ENCODE measurements around the gene DPH3. TPM values are rescaled to one million over a fixed set of nuclear protein-coding genes. Genes with fewer than 3 reads are reported as not detected.
"Not testable (repeated sequence)": the region's sequence is repeated elsewhere in the genome, so short reads cannot be mapped to it uniquely, and the experiment has no call there.

The DPH3 gene
- 29.6 and 30.5 TPM in 2 replicates for total RNA-seq

DNA sequence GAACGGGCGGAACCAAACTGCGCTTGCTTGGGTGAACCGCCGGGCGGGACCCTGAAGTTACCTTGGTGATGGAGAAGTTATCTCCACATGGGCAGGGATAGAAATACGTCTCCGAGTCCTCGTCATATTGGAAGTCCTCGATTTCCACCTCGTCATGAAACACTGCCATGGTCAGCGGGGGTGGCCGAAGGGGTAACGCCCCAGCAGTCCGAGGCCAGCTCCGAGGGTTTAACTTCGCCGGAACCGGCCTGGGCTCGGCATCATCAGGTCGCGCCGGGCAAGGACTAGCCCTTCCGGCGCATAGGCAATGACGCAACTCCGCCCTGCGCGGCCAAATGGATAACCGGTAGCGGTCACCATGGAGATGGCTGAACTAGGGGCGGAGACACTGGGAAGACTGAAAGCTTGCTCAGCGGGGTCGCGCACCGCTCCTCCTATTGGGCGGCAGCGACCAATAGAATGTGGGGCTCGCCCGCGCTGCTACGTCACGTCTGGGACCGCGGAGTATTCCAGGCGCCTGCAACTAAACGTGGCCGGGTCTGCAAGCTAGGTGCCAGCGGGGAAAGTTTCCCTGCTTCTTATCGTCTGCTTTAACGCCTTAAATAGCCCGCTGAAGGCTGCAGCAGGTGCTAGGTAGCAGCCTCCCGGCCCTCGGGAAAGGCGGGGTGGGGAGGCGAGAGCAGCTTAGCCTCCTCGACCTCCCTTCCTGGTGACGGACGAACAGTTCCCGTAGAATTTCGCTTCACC, at the start of gene DPH3, which contains the start of gene OXNAD1:
Gene DPH3 (minus strand): TSS at position 236 of the 747 bp plus-strand sequence. CDS start 67 bp downstream, at position 169.
Gene OXNAD1 (plus strand): TSS at position 505 of the 747 bp plus-strand sequence. CDS start 5,741 bp downstream, outside the sequence.
- H3K36me3 ChIP-seq (ENCODE audit: control insufficient read depth, insufficient read depth, low read length) = no peaks in the 10 kb centered on the region
- TF ChIP-seq CTCF (IDR thresholded peaks at IDR 0.05; ENCODE audit: insufficient read depth, low read length, poor library complexity, severe bottlenecking) = no peak
- H3K27me3 ChIP-seq (ENCODE audit: control insufficient read depth, insufficient read depth, low read length) = no peaks in the 10 kb centered on the region
- peak; percentile 98 for DNase-seq (ENCODE audit: low read depth)
- peak within 1 kb of the TSS; percentile 78 for H3K4me3 ChIP-seq (ENCODE audit: low read depth, low read length)

GRCh38 chr3:16313886-16314645, 49.3 kb upstream of the DPH3 start:
- Histone ChIP-seq H3K4me3 (ENCODE audit: low read depth, low read length) (no peak overlapping the region), H3K36me3 (ENCODE audit: control insufficient read depth, insufficient read depth, low read length) (peaks cover 1% of the 10 kb centered on the region), H3K27me3 (ENCODE audit: control insufficient read depth, insufficient read depth, low read length) (no peaks in the 10 kb centered on the region)
- no peak for TF ChIP-seq CTCF (IDR thresholded peaks at IDR 0.05; ENCODE audit: insufficient read depth, low read length, poor library complexity, severe bottlenecking)
- no peak for DNase-seq (ENCODE audit: low read depth)

- DNase-seq (ENCODE audit: low read depth) = no peak
- no peaks in the 10 kb centered on the region for H3K27me3 ChIP-seq (ENCODE audit: control insufficient read depth, insufficient read depth, low read length)
- H3K36me3 ChIP-seq (ENCODE audit: control insufficient read depth, insufficient read depth, low read length) = peaks cover 1% of the 10 kb centered on the region
- no peak overlapping the region for H3K4me3 ChIP-seq (ENCODE audit: low read depth, low read length)
- TF ChIP-seq CTCF (IDR thresholded peaks at IDR 0.05; ENCODE audit: insufficient read depth, low read length, poor library complexity, severe bottlenecking) = no peak
These were observed 47.3 kb upstream of the DPH3 start for GRCh38 chr3:16311960-16312451.

GRCh38 chr3:16310486-16310885, 45.7 kb upstream of the DPH3 start:
- H3K27me3 ChIP-seq (ENCODE audit: control insufficient read depth, insufficient read depth, low read length); H3K36me3 ChIP-seq (ENCODE audit: control insufficient read depth, insufficient read depth, low read length); H3K4me3 ChIP-seq (ENCODE audit: low read depth, low read length); DNase-seq (ENCODE audit: low read depth): not testable (repeated sequence)

- Histone ChIP-seq H3K4me3 (ENCODE audit: low read depth, low read length) (no peak overlapping the region), H3K36me3 (ENCODE audit: control insufficient read depth, insufficient read depth, low read length) (peaks cover 1% of the 10 kb centered on the region), H3K27me3 (ENCODE audit: control insufficient read depth, insufficient read depth, low read length) (no peaks in the 10 kb centered on the region)
- DNase-seq (ENCODE audit: low read depth) = peak; percentile 29
- no peak for TF ChIP-seq CTCF (IDR thresholded peaks at IDR 0.05; ENCODE audit: insufficient read depth, low read length, poor library complexity, severe bottlenecking)
These were observed 44.8 kb upstream of the DPH3 start for GRCh38 chr3:16309558-16309957.

DNA sequence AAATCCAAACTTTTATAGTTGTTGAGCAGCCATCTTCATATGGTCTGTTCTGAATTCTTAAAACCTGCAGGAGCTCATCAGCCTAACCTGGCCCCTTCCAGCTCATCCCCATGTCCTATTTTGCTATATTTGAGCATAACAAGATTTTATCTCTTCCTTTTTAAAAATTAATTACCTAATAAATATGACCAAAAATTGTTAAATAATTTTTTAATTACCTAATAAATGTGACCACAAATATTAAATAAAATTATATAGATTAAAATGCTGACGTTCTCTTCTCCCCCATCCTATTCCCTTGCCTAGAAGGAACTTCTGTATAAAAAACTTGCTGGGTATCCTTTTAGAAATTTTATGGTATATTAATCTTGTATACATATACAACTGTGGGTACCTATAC, 44.0 kb upstream of the DPH3 start:
- no peak for DNase-seq (ENCODE audit: low read depth)
- H3K27me3 ChIP-seq (ENCODE audit: control insufficient read depth, insufficient read depth, low read length) = no peaks in the 10 kb centered on the region
- peaks cover 1% of the 10 kb centered on the region for H3K36me3 ChIP-seq (ENCODE audit: control insufficient read depth, insufficient read depth, low read length)
- H3K4me3 ChIP-seq (ENCODE audit: low read depth, low read length) = no peak overlapping the region
- no peak for TF ChIP-seq CTCF (IDR thresholded peaks at IDR 0.05; ENCODE audit: insufficient read depth, low read length, poor library complexity, severe bottlenecking)

Measured in kidney epithelial cell (primary cell).